Trophoblast cell (in vitro differentiated cells and primary cell): ENCODE data around the gene ODC1.

Experiments used
- DNase-seq, 2 donors: peaks; one replicate each; pipeline ENCODE4 v3.0.0-alpha.2; 2016
- H2AFZ ChIP-seq: 2 replicates; pipeline ENCODE4 v1.6.1; 2013; ENCODE audit warnings: low read length, moderate library complexity, mild to moderate bottlenecking; ENCODE audit not compliant: insufficient read depth, poor library complexity
- H2AK5ac ChIP-seq: 2 replicates; pipeline ENCODE4 v1.6.1; 2013; ENCODE audit warnings: mild to moderate bottlenecking, low read length
- H2BK120ac ChIP-seq: 2 replicates; pipeline ENCODE4 v1.6.1; 2013; ENCODE audit warnings: low read length, mild to moderate bottlenecking, moderate library complexity; ENCODE audit not compliant: insufficient read depth, poor library complexity
- H2BK12ac ChIP-seq: 2 replicates; pipeline ENCODE4 v1.6.1; 2013; ENCODE audit warnings: mild to moderate bottlenecking, low read length, moderate library complexity
- H2BK5ac ChIP-seq: 2 replicates; pipeline ENCODE4 v1.6.1; 2013; ENCODE audit warnings: low read length, low read depth, moderate library complexity, mild to moderate bottlenecking; ENCODE audit not compliant: poor library complexity
- H3K14ac ChIP-seq: 2 replicates; pipeline ENCODE4 v1.6.1; 2013; ENCODE audit warnings: mild to moderate bottlenecking, low read length
- H3K18ac ChIP-seq: 2 replicates; pipeline ENCODE4 v1.6.1; 2013; ENCODE audit warnings: mild to moderate bottlenecking, low read length
- H3K23ac ChIP-seq: 2 replicates; pipeline ENCODE4 v1.6.1; 2013; ENCODE audit warnings: low read length
- H3K27ac ChIP-seq: 2 replicates; pipeline ENCODE4 v1.5.1; 2013; ENCODE audit warnings: low read depth, mild to moderate bottlenecking, inconsistent platforms, low read length, moderate library complexity
- H3K27me3 ChIP-seq: 2 replicates; pipeline ENCODE4 v1.6.1; 2013; ENCODE audit warnings: inconsistent platforms, mild to moderate bottlenecking, low read length, moderate library complexity; ENCODE audit not compliant: insufficient read depth
- H3K36me3 ChIP-seq, 2 experiments: 1 replicate in 1 of 2; 2 replicates in 1 of 2; pipeline ENCODE4 v1.6.1; 2013; ENCODE audit warnings: low read length in 2 of 2, mild to moderate bottlenecking in 2 of 2, moderate library complexity in 1 of 2; ENCODE audit not compliant: insufficient read depth in 2 of 2, control insufficient read depth in 1 of 2
- H3K4ac ChIP-seq: 2 replicates; pipeline ENCODE4 v1.6.1; 2013; ENCODE audit warnings: low read depth, mild to moderate bottlenecking, low read length, moderate library complexity
- H3K4me1 ChIP-seq, 2 experiments: 1 replicate in 1 of 2; 2 replicates in 1 of 2; pipeline ENCODE4 v1.6.1; 2013; ENCODE audit warnings: low read length in 2 of 2, mild to moderate bottlenecking in 2 of 2, moderate library complexity in 1 of 2; ENCODE audit not compliant: insufficient read depth in 2 of 2, control insufficient read depth in 1 of 2
- H3K4me2 ChIP-seq: 2 replicates; pipeline ENCODE4 v1.6.1; 2013; ENCODE audit warnings: inconsistent platforms, mild to moderate bottlenecking, low read length, moderate library complexity
- H3K4me3 ChIP-seq: 2 replicates; pipeline ENCODE4 v1.5.1; 2013; ENCODE audit warnings: mild to moderate bottlenecking, low read depth, low read length, inconsistent platforms
- H3K79me1 ChIP-seq: one replicate; pipeline ENCODE4 v1.6.1; 2013; ENCODE audit warnings: low read length
- H3K79me2 ChIP-seq: 2 replicates; pipeline ENCODE4 v1.6.1; 2013; ENCODE audit warnings: low read length, mild to moderate bottlenecking; ENCODE audit not compliant: control insufficient read depth, insufficient read depth, poor library complexity
- H3K9ac ChIP-seq: 2 replicates; pipeline ENCODE4 v1.6.1; 2013; ENCODE audit warnings: mild to moderate bottlenecking, low read length
- H3K9me3 ChIP-seq: 2 replicates; pipeline ENCODE4 v1.6.1; 2013; ENCODE audit warnings: low read depth, mild to moderate bottlenecking, control low read depth, inconsistent platforms, low read length; ENCODE audit not compliant: insufficient read depth
- H4K12ac ChIP-seq: 2 replicates; pipeline ENCODE4 v1.6.1; 2013; ENCODE audit warnings: low read depth, mild to moderate bottlenecking, low read length, moderate library complexity
- H4K8ac ChIP-seq: 2 replicates; pipeline ENCODE4 v1.6.1; 2013; ENCODE audit warnings: low read depth, mild to moderate bottlenecking, low read length, moderate library complexity
- H4K91ac ChIP-seq: one replicate; pipeline ENCODE4 v1.6.1; 2013; ENCODE audit warnings: low read depth, mild to moderate bottlenecking, low read length, moderate library complexity
- WGBS: extraction: QIAGEN DNeasy Blood & Tissue Kit; methylation state at CpG from one replicate; pipeline ENCODE4 v1.1.7; 2013; ENCODE audit warnings: missing lambda C conversion rate; ENCODE audit not compliant: insufficient read length, insufficient coverage; ENCODE audit errors: extremely low coverage; 5-methylcytosine and 5-hydroxymethylcytosine counted together

ODC1 gene

GRCh38 chr2:10406016-10406415 lies 42.1 kb downstream of the ODC1 start:
- no peak overlapping the region for H3K4me2 ChIP-seq
- H4K12ac ChIP-seq, result no peak overlapping the region
- H2BK12ac ChIP-seq, result no peak overlapping the region
- H3K79me2 ChIP-seq, result no peaks in the 10 kb centered on the region
- H4K8ac ChIP-seq, result no peak overlapping the region
- H3K79me1 ChIP-seq, result no peaks in the 10 kb centered on the region
- H3K36me3 ChIP-seq, result peaks cover 0 to 6% of the 10 kb centered on the region in 2 experiments
- whole genome bisulfite sequencing, result no CpG with 5 or more reads among the region's 10 CpGs
- H2BK120ac ChIP-seq, result no peak overlapping the region
- no peaks in the 10 kb centered on the region for H3K27me3 ChIP-seq
- H4K91ac ChIP-seq, result no peak overlapping the region
- H3K9ac ChIP-seq, result no peak overlapping the region
- H3K9me3 ChIP-seq, result no peaks in the 10 kb centered on the region
- H3K4ac ChIP-seq, result no peak overlapping the region
- H3K4me3 ChIP-seq, result no peak overlapping the region
- H3K23ac ChIP-seq, result no peak overlapping the region
- no peak overlapping the region for H3K27ac ChIP-seq
- DNase-seq, result peak; percentile 48 to 72
- no peak overlapping the region for H2AFZ ChIP-seq
- peaks cover 4 to 11% of the 10 kb centered on the region in 2 experiments for H3K4me1 ChIP-seq
- H3K18ac ChIP-seq, result no peak overlapping the region
- no peak overlapping the region for H2AK5ac ChIP-seq
- H3K14ac ChIP-seq, result no peak overlapping the region
- no peak overlapping the region for H2BK5ac ChIP-seq

- H3K4me3 ChIP-seq, result no peak overlapping the region
- no peak overlapping the region for H2AK5ac ChIP-seq
- no peak overlapping the region for H2BK12ac ChIP-seq
- no peaks in the 10 kb centered on the region for H3K79me1 ChIP-seq
- peak; percentile 96 to 99 for DNase-seq
- no peak overlapping the region for H3K27ac ChIP-seq
- no peak overlapping the region for H4K91ac ChIP-seq
- no peak overlapping the region for H3K14ac ChIP-seq
- H3K9me3 ChIP-seq, result no peaks in the 10 kb centered on the region
- no CpG with 5 or more reads among the region's 13 CpGs for WGBS
- H4K8ac ChIP-seq, result no peak overlapping the region
- H3K4me1 ChIP-seq, result peaks cover 4 to 11% of the 10 kb centered on the region in 2 experiments
- no peak overlapping the region for H3K4me2 ChIP-seq
- H3K4ac ChIP-seq, result no peak overlapping the region
- H2BK120ac ChIP-seq, result no peak overlapping the region
- no peak overlapping the region for H2AFZ ChIP-seq
- no peaks in the 10 kb centered on the region for H3K79me2 ChIP-seq
- H3K36me3 ChIP-seq, result peaks cover 3 to 6% of the 10 kb centered on the region in 2 experiments
- no peak overlapping the region for H3K23ac ChIP-seq
- H3K18ac ChIP-seq, result no peak overlapping the region
- H4K12ac ChIP-seq, result no peak overlapping the region
- H2BK5ac ChIP-seq, result no peak overlapping the region
- no peak overlapping the region for H3K9ac ChIP-seq
- H3K27me3 ChIP-seq, result no peaks in the 10 kb centered on the region
These were observed 42.7 kb downstream of the ODC1 start for GRCh38 chr2:10405448-10405847.

GRCh38 chr2:10404324-10405143 lies 43.6 kb downstream of the ODC1 start:
- Histone ChIP-seq H2BK120ac (no peak overlapping the region), H3K4me2 (no peak overlapping the region), H3K27me3 (no peaks in the 10 kb centered on the region), H3K23ac (no peak overlapping the region), H3K79me2 (no peaks in the 10 kb centered on the region), H3K9ac (no peak overlapping the region), H2AK5ac (no peak overlapping the region), H2BK5ac (no peak overlapping the region), H3K18ac (no peak overlapping the region), H3K4me3 (no peak overlapping the region), H4K91ac (no peak overlapping the region), H3K14ac (no peak overlapping the region), H2BK12ac (no peak overlapping the region), H4K8ac (no peak overlapping the region), H3K4ac (no peak overlapping the region), H3K9me3 (peaks cover 3% of the 10 kb centered on the region), H3K79me1 (no peaks in the 10 kb centered on the region), H2AFZ (no peak overlapping the region), H3K4me1 (peaks cover 4 to 11% of the 10 kb centered on the region in 2 experiments), H4K12ac (no peak overlapping the region), H3K27ac (no peak overlapping the region), H3K36me3 (peaks cover 7 to 11% of the 10 kb centered on the region in 2 experiments)
- DNase-seq, result peak in 1 of 2 donors; percentile 32
- WGBS, result no CpG with 5 or more reads among the region's 20 CpGs

DNA sequence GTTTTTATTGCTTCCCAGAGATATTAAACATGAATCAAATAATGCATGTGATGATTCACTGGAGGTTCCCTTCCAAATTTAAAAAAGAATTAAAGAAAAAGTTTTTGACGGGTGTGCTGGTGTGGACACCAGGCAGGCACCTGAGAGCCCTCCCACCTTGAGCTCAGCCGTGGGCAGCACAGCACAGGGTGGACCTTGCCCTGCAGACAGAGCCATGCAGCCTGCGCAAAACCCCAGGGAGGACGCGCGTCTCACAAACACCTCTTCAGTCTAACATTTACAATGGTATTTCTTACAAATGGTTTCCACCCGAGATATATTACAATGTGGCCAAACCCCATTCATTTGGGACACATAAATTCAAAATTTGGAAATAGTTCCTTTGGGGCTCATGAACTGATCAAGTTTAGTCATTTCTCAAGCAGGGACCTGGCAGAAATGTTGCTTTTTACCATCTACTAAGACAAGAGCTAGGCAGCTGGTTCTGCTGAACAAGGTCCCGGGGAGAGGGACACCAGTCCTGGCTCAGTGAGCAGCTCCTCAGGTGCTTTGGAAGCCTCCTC lies 45.4 kb downstream of the ODC1 start:
- Histone ChIP-seq H2BK12ac (no peak overlapping the region), H3K79me1 (no peaks in the 10 kb centered on the region), H3K36me3 (peaks cover 10 to 13% of the 10 kb centered on the region in 2 experiments), H3K9ac (no peak overlapping the region), H2AK5ac (no peak overlapping the region), H4K8ac (no peak overlapping the region), H4K12ac (no peak overlapping the region), H3K14ac (no peak overlapping the region), H3K4me1 (peaks cover 0 to 1% of the 10 kb centered on the region in 2 experiments), H4K91ac (no peak overlapping the region), H3K4ac (no peak overlapping the region), H3K18ac (no peak overlapping the region), H3K27ac (no peak overlapping the region), H2AFZ (no peak overlapping the region), H2BK120ac (no peak overlapping the region), H3K4me2 (no peak overlapping the region), H3K4me3 (no peak overlapping the region), H3K27me3 (no peaks in the 10 kb centered on the region), H3K23ac (no peak overlapping the region), H3K79me2 (no peaks in the 10 kb centered on the region), H2BK5ac (no peak overlapping the region), H3K9me3 (peaks cover 8% of the 10 kb centered on the region)
- WGBS, result no CpG with 5 or more reads among the region's 8 CpGs
- DNase-seq, result no peak
